GM13977 (cell line): ENCODE measurements around the gene FRMD4A.

Experiments used
- DNase-seq: peaks from one replicate; pipeline ENCODE4 v3.0.0; 2012; ENCODE audit warnings: low spot score
- CTCF ChIP-seq: IDR thresholded peaks from 2 replicates; pipeline ENCODE4 v1.5.1; 2012; ENCODE audit warnings: mild to moderate bottlenecking, control low read depth; ENCODE audit not compliant: insufficient read depth; ENCODE audit errors: extremely low read depth, missing control alignments
- in situ Hi-C: fragments of 300-500 bp; cut with MboI; formaldehyde crosslinking; loops from one replicate; pipeline ENCODE4 v1.12.0; 2022; ENCODE audit warnings: low sequenced_read_pairs, low pct_unique_long_range_greater_than_20kb, mixed read lengths, inconsistent platforms; ENCODE audit not compliant: unreplicated experiment

Gene FRMD4A

DNA sequence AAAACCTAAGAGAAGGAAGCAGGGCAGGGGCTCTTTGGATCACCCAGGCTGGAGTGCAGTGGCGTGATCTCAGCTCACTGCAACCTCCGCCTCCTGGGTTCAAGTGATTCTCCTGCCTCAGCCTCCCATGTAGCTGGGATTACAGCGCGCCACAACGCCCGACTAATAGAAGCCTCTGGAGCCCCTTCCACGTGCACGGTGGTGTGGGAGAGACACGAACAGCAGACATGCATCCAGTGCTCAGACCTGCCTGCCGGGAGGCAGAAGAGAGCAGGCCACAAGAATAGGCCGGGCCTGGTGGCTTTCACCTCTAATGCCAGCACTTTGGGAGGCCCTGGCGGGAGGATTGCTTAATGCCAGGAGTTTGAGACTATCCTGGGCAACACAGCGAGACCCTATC, 647.7 kb downstream of the FRMD4A start:
- no peak for DNase-seq
- in situ Hi-C loops, result no loop called here
- TF ChIP-seq CTCF, result no peak

DNA sequence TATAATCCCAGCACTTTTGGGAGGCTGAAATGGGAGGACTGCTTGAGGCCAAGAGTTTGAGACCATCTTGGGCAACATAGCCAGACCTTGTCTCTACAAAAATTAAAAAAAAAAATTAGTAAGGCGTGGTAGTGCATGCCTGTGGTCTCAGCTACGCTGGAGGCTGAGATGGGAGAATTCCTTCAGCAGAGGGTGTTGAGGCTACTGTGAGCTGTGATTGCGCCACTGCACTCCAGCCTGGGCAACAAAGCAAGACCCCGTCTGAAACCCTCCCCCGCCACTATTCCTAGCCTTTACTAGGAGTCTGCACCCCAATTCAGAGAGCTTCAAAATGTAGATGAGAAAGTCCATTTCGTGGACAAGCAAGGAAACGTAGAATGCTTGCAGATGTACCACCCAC, 648.8 kb downstream of the FRMD4A start:
- in situ Hi-C loops, result no loop called here
- no peak for TF ChIP-seq CTCF

DNA sequence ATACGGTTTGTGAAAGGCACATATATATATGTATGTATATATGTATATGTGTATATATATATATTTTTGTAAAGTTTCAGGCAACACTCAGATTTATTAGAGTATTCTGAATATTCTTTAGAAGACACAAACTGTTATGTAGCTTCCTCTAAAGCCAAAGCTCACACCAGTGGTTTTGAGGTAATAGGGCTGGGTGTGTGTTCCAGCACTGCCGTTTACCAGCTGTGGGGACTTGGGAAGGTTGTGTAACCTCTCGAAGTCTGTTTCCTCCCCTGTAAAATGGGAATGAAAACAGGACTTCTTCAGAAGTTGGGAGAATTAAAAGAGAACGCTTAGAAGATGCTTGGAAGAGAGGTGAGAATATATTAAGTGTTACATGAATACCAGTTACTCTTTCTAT, 649.2 kb downstream of the FRMD4A start:
- in situ Hi-C loops, result no loop called here
- TF ChIP-seq CTCF, result no peak
- DNase-seq, result no peak

More for the DNA sequence above, 648.8 kb downstream of the FRMD4A start:
- no peak for DNase-seq

- no peak for DNase-seq
- TF ChIP-seq CTCF, result no peak
- in situ Hi-C loops, result no loop called here
Observed at GRCh38 chr10:13681095-13681494, 649.6 kb downstream of the FRMD4A start.

DNA sequence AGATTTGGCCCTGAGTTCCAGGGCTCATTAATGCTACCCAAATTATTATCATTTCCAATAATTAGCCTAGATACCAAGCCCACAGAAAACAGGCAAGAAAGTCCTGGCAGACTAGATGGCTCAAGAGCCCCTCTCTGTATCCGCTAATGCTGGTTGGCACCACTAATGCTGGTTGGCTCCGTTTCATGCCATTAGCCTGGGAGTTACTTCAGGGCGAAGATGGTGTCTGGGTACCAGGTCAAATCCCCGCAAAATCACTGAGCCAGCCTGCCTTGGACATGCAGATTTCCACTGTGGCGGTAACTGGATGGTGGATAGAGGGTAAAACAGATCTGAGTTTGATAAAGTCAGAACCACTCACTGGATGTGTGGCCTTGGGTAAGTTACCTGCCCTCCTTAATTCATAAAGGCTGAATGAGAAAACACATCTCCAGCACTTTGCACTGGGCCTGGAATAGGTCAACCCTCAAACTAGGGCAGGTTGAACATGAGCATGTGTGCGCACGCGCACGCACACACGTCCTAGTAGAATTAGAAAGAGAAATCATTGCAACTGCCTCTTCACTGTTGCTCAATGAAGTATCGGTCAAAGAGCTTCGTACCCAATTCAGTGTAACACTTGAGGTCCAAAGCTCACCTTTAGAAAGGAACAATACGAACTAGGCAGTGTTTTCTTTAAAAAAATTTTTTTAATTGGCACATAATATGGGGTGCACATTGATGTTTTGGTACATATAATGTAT, 652.5 kb downstream of the FRMD4A start:
- in situ Hi-C loops, result no loop called here
- no peak for DNase-seq
- no peak for TF ChIP-seq CTCF

DNA sequence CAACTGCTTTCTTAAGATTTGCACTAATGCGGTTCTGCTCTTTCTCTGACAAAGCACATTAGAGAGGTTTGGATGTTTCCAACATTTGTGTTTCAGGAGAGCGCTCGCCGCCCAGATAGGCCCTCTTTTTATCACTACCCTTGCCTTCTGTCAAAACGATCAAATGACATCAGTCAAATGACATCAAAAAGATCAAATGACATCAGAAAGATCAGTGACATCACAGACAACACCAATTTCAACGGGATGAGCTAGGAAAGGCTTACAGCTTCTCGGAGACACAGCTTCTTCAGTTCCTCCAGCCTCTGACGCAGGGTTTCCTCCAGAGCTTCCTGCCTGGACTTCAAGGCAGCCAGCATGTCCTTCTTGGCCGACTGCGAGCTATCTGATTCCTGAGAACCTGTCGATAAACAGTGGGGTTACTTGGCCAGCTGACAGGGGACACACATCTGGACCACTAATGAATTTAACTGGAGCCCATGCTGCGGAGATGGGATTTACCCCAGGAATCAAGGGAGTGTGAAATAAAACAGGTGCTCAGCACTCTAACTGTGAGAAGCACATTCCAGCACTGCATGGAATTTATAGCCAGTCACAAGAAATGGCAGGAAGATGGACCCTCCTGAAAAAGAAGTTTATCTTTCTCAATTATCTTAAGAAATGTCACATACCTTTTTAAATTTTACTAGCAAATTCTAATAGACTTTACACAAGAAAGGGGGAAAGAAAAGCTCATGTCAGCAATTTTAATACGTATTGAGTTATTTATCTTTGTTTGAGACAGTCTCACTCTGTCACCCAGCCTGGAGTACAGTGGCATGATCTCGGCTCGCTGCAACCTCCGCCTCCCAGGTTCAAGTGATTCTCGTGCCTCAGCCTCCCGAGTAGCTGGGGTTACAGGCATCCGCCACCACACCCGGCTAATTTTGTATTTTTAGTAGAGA, 655.8 kb downstream of the FRMD4A start:
- TF ChIP-seq CTCF, result no peak
- in situ Hi-C loops, result no loop called here
- no peak for DNase-seq
